ENCODE measurements around the gene AFG1L. TPM values are rescaled to one million over a fixed set of nuclear protein-coding genes. Genes with fewer than 3 reads are reported as not detected.

AFG1L gene
- total RNA-seq, 1 donor from 2014 or later: 8.8 TPM

DNA sequence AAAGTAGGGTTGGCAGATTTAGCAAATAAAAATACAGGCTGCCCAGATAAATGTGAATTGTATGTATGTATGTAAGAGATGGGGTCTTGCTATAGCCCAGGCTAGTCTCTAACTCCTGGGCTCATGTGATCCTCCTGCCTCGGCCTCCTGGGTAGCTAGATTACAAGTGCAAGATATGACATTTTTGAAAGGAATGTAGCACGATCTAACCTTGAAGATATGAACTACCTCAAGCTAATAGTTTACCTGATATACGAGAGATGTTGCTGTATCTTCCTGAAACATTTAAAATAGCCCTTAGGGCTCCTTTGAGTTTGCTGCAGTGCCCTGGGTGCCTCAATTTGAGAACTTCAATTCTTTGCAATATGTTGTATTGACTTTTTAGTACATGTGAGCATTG lies 42.1 kb downstream of the AFG1L start:
- no peak for DNase-seq (ENCODE audit: low spot score)
- ATAC-seq: no peak
- intact Hi-C loops (cut with DNase I): no loop called here

DNA sequence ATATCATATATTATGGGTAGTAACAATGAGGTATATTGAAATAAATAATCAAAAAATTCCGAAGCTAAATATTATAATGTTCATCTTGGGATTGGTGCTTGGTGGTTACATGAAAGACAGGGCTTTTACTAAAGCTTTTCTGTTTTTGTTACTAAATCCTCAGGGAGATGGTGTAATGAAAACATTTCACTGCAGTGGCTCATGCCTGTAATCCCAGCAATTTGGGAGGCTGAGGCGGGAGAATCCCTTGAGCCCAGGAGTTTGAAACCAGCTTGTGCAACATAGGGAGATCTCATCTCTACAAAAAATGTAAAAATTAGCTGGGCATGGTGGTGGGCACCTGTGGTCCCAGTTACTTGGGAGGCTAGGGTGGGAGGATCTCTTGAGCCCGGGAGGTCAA lies 42.9 kb downstream of the AFG1L start:
- ATAC-seq (no peak), DNase-seq (ENCODE audit: low spot score) (no peak)
- intact Hi-C loops (cut with DNase I): no loop called here

DNA sequence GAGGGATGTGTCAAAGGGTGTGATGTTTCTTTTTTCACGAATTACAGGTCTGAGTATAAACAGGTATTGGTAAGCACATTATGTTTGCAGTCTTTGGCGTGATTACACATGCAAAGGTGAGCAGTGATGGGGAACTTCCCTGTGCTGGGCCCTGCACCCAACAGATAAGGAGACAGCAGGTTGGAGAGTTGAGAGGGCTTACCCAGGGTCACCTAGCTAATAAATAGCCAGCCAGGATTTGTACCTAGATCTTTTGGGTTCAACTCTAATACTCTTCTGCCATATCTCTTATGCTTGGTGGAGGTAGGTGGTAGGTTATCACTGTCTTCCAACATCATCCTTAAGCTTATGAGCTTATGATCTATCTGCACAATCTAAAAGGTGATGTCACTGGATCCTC lies 46.5 kb downstream of the AFG1L start:
- intact Hi-C loops (cut with DNase I): no loop called here
- ATAC-seq: no peak
- no peak for DNase-seq (ENCODE audit: low spot score)

DNA sequence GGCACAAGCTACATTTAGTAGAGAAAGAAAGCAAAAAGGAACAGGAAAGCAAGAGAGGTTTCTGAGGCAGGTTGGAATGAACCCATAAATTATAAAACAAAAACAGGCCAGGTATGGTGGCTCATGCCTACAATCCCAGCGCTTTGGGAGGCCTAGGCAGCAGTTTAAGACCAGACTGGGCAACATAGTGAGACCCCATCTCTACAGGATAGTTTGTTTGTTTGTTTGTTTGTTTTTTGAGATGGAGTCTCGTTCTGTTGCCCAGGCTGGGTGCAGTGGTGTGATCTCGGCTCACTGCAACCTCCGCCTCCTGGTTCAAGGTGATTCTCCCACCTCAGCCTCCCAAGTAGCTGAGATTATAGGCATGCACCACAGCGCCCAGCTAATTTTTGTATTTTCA lies 49.0 kb downstream of the AFG1L start:
- intact Hi-C loops (cut with DNase I): no loop called here
- DNase-seq (ENCODE audit: low spot score) (no peak), ATAC-seq (no peak)

GRCh38 chr6:108348655-108349349 lies 53.9 kb downstream of the AFG1L start:
- intact Hi-C loops (cut with DNase I): loop anchor here (5.0 kb wide), 1 partner anchor 1583 kb away; no protein-coding TSS in a partner anchor
- no peak for DNase-seq (ENCODE audit: low spot score)
- no peak for ATAC-seq

GRCh38 chr6:108350528-108350927 lies 55.7 kb downstream of the AFG1L start:
- DNase-seq (ENCODE audit: low spot score) (no peak), ATAC-seq (no peak)
- intact Hi-C loops (cut with DNase I): no loop called here

DNA sequence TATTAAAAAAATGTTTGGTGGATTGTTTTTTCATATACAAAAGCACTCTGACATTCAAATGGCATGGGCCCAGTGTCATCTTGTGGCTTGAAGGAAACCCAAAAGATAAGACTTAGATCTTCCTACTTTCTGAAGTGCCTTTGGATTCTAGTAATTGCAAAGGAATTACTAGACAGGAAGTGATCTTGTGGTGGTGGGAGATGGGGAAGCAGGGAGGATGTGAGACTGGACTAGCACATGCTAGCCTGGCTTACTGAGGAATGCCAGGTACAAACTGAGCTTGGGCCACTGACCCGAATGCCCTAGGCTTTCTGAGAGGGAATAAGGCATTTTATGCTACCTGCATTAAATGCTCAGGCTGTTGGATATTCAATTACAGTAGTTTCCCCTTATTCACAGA lies 59.0 kb downstream of the AFG1L start:
- ATAC-seq: no peak
- no peak for DNase-seq (ENCODE audit: low spot score)
- intact Hi-C loops (cut with DNase I): no loop called here

DNA sequence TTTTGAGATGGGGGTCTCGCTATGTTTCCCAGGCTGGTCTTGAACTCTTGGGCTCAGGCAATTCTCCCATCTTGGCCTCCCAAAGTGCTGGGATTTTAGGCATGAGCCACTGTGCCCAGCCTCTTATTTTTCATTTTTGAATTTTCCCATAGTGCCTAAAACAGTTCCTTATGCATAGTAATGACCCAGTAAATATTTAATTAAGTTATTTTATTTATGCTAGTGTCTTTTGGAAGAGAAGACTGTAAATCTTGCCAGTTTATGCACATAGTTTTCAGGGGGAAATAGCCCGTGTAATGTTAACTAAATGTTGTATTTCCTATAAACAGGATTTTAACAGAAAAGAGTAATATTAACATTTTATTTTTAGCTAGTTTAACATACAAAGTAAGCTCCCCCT lies 60.3 kb downstream of the AFG1L start:
- ATAC-seq: no peak
- no peak for DNase-seq (ENCODE audit: low spot score)
- intact Hi-C loops (cut with DNase I): no loop called here

GRCh38 chr6:108355890-108356289 lies 61.0 kb downstream of the AFG1L start:
- intact Hi-C loops (cut with DNase I): no loop called here
- ATAC-seq: no peak
- no peak for DNase-seq (ENCODE audit: low spot score)

GRCh38 chr6:108359901-108360882 lies 65.3 kb downstream of the AFG1L start:
- intact Hi-C loops (cut with DNase I): loop anchor here (5.0 kb wide), 1 partner anchor 1672 kb away; no protein-coding TSS in a partner anchor
- ATAC-seq: no peak

GRCh38 chr6:108360919-108361311 lies 66.1 kb downstream of the AFG1L start:
- DNase-seq (ENCODE audit: low spot score): no peak
- no peak for ATAC-seq
- intact Hi-C loops (cut with DNase I): loop anchor here (5.0 kb wide), 1 partner anchor 1671 kb away; no protein-coding TSS in a partner anchor

More at GRCh38 chr6:108359901-108360882, 65.3 kb downstream of the AFG1L start:
- no peak for DNase-seq (ENCODE audit: low spot score)

DNA sequence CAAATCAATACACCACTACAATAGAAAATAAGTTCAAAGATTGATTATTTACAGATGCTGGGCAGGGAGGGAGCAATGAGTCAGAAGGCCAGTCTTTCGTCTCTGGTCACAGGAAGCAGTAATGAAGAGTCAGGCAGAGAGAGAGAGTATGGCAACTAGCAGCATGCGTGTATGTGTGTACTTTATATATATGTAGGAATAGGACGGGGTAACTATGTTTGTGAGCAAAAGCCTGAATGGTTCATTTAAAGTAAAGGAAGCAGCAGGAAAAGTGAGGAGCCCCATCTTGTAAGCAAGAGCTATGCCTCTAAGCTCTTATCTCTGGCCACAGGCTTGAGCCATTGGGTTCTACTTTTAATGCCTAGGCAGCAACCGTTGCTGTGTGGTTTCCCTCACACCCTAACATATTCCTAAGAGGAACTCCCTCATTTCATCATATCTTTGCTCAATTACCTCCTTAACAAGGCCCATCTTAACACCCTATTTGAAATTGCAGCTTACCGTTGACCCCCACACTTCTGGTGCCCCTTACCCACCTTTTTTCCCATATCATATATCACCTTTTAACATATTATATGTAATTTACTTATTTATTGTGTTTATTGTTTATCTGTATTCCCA lies 66.6 kb downstream of the AFG1L start:
- DNase-seq (ENCODE audit: low spot score): no peak
- no peak for ATAC-seq
- intact Hi-C loops (cut with DNase I): loop anchor here (5.0 kb wide), 1 partner anchor 1671 kb away; no protein-coding TSS in a partner anchor

GRCh38 chr6:108362455-108362854 lies 67.6 kb downstream of the AFG1L start:
- intact Hi-C loops (cut with DNase I): loop anchor here (5.0 kb wide), 1 partner anchor 1670 kb away; no protein-coding TSS in a partner anchor
- no peak for DNase-seq (ENCODE audit: low spot score)
- no peak for ATAC-seq

DNA sequence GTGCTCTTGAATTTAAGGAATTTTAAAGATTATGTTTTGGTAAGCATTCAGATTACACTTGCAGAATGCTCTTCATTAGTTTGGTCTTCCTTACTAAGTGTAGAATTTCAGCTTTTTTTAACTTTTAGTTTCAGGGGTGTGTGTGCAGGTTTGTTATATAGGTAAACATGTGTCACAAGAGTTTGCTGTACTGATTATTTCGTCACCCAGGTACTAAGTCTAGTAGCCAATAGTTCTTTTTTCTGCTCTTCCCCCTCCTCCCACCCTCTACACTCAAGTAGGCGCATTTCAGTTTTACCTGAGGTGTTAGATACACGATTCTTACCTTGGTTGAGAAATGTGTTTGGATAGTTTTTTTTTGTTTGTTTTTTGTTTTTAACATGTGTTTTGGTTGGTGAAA lies 68.3 kb downstream of the AFG1L start:
- no peak for DNase-seq (ENCODE audit: low spot score)
- intact Hi-C loops (cut with DNase I): loop anchor here (5.0 kb wide), 1 partner anchor 1669 kb away; no protein-coding TSS in a partner anchor
- no peak for ATAC-seq

GRCh38 chr6:108363889-108364313 lies 69.0 kb downstream of the AFG1L start:
- ATAC-seq (no peak), DNase-seq (ENCODE audit: low spot score) (no peak)
- intact Hi-C loops (cut with DNase I): loop anchor here (5.0 kb wide), 1 partner anchor 1668 kb away; no protein-coding TSS in a partner anchor

- intact Hi-C loops (cut with DNase I): loop anchor here (5.0 kb wide), 1 partner anchor 1668 kb away; no protein-coding TSS in a partner anchor
- DNase-seq (ENCODE audit: low spot score) (no peak), ATAC-seq (no peak)
Measured at GRCh38 chr6:108364470-108364869, 69.6 kb downstream of the AFG1L start.

DNA sequence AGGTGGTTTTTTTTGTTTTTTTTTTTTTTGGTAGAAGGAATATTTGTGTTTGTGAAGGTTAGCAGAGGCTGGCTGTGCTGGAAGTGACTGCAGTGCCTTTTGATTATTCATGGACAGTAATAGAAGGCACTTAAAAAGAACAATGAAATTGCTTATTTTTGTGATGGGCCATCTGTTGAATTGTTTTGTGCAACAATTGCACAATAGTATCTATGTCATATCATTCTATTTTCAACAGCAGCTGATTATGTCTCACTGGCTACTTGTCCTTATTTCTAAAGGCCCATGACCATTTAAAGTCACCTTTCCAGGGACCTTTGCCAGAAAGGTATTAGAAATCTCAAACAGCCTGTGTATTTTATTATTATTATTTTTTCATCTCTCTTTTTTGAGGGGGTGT lies 70.6 kb downstream of the AFG1L start:
- ATAC-seq: no peak
- DNase-seq (ENCODE audit: low spot score): no peak
- intact Hi-C loops (cut with DNase I): no loop called here

DNA sequence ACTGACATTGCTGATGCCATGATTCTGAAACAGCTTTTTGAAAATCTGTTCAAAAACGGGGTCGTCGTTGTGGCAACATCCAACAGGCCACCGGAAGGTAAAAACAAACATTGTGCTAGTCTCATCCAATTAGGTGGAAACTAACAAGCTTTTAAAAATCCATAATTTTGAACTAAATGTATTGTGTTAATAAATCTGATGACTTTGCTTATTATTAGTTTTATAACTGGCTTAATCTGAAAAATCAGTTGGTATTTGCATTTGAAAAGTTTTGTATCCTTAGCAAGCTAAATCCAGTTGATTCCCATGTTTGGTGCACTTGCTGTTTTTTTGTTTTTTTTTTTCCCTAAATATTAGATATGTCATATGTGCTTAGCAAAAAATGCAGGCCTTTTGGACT lies 71.4 kb downstream of the AFG1L start:
- DNase-seq (ENCODE audit: low spot score) (no peak), ATAC-seq (no peak)
- intact Hi-C loops (cut with DNase I): no loop called here

DNA sequence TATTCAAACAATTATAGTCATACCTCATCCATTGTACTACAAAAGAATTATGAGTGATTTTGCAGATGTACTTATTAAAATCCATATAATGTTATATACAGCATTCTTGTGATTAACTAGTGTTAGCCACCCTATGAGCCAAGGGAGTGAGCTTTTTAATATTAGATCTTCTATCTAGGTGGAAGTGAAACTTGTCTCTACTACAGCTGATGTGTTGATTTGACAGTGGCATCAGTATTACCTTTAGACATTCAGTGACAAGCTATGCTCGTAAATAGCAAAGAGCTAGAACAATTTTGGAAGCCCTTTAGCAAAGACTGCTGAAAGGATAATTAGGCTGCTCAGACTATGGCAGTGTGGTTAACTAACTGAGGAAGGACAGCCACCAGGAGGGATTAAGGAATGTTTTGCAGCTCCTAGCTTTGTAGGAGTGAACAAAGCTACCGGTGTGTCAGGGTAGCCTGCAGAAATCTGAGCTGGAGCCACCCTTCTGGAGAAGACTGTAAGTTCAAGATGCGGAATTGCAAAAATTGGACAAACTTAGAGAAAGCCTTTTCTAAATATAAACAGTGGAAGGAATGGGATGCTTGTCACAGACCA lies 73.7 kb downstream of the AFG1L start:
- ATAC-seq (no peak), DNase-seq (ENCODE audit: low spot score) (no peak)
- intact Hi-C loops (cut with DNase I): no loop called here
